ENCODE results near the gene BPIFA2. TPM values are rescaled to one million over a fixed set of nuclear protein-coding genes. Genes with fewer than 3 reads are reported as not detected.
"Not testable (repeated sequence)": the region's sequence is repeated elsewhere in the genome, so short reads cannot be mapped to it uniquely, and the experiment has no call there.

BPIFA2 gene
- total RNA-seq, 1 experiment from 2014 or later = not detected

DNA sequence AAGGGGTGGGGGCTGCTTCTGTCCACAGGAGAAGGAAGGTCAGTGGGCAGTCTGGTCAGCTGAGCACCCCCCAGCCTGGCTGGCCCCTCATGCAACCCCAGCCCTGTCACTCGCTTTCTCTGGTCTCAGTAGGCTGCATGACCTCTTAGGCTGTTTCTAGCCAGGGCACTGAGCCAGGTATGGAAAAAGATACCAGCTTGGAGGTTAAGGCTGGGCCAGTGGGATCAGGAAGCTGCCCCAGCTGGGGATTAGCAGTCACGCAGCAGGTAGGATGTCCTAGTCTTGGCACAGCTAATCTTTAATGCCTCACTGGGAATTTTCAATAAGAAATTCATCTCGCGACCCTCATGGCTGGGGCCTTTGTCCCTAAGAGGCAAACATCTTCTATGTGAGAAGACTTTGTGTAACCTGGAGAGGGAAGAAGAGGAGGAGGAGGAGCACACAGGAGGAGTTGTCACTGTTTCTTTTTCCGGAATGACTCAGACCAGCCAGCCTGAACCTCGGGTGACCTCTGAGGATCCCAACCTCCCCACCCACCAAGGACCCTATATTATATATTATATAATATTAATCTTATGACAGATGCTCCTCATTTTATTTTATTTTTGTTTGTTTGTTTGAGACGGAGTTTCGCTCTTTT, 2.4 kb upstream of the BPIFA2 start:
- H3K4me1 ChIP-seq (replicated peaks) = no peaks in the 10 kb centered on the region
- no peak overlapping the region for H3K4me3 ChIP-seq
- H3K27ac ChIP-seq = no peak overlapping the region
- no peak for DNase-seq (ENCODE audit: low read depth in 1 of 2, low spot score in 2 of 2)
- H3K36me3 ChIP-seq = no peaks in the 10 kb centered on the region
- H3K27me3 ChIP-seq (replicated peaks) = peaks cover 6% of the 10 kb centered on the region
- peaks cover 8% of the 10 kb centered on the region for H3K9me3 ChIP-seq (replicated peaks)

- Histone ChIP-seq H3K4me3 (no peak overlapping the region), H3K4me1 (replicated peaks) (no peaks in the 10 kb centered on the region), H3K9me3 (replicated peaks) (peaks cover 8% of the 10 kb centered on the region), H3K27me3 (replicated peaks) (peaks cover 3% of the 10 kb centered on the region; the same call in 1 of the 2 replicates), H3K27ac (no peak overlapping the region), H3K36me3 (no peaks in the 10 kb centered on the region)
- no peak for DNase-seq (ENCODE audit: low read depth in 1 of 2, low spot score in 2 of 2)
These were observed 1.3 kb upstream of the BPIFA2 start for GRCh38 chr20:33166533-33167113.

- Histone ChIP-seq H3K36me3 (no peaks in the 10 kb centered on the region), H3K27me3 (replicated peaks) (peaks cover 7% of the 10 kb centered on the region; the same call in 1 of the 2 replicates), H3K4me3 (no peak overlapping the region), H3K9me3 (replicated peaks) (peaks cover 8% of the 10 kb centered on the region), H3K4me1 (replicated peaks) (no peaks in the 10 kb centered on the region), H3K27ac (no peak overlapping the region)
- no peak for DNase-seq (ENCODE audit: low read depth in 1 of 2, low spot score in 2 of 2)
These were observed 1.3 kb downstream of the BPIFA2 start for GRCh38 chr20:33169176-33169794.

- no peaks in the 10 kb centered on the region for H3K4me1 ChIP-seq (replicated peaks)
- H3K4me3 ChIP-seq = no peak overlapping the region
- DNase-seq (ENCODE audit: low read depth in 1 of 2, low spot score in 2 of 2) = no peak
- no peak overlapping the region for H3K27ac ChIP-seq
- no peaks in the 10 kb centered on the region for H3K36me3 ChIP-seq
- H3K27me3 ChIP-seq (replicated peaks) = peaks cover 9% of the 10 kb centered on the region; the same call in 1 of the 2 replicates
- H3K9me3 ChIP-seq (replicated peaks) = peaks cover 8% of the 10 kb centered on the region
These were observed 4.8 kb downstream of the BPIFA2 start for GRCh38 chr20:33172781-33173180.

GRCh38 chr20:33175123-33175522, 7.2 kb downstream of the BPIFA2 start:
- peaks cover 9% of the 10 kb centered on the region; the same call in 1 of the 2 replicates for H3K27me3 ChIP-seq (replicated peaks)
- DNase-seq (ENCODE audit: low read depth in 1 of 2, low spot score in 2 of 2) = no peak
- H3K4me1 ChIP-seq (replicated peaks) = no peaks in the 10 kb centered on the region
- no peaks in the 10 kb centered on the region for H3K9me3 ChIP-seq (replicated peaks)
- H3K27ac ChIP-seq = no peak overlapping the region
- no peaks in the 10 kb centered on the region for H3K36me3 ChIP-seq
- no peak overlapping the region for H3K4me3 ChIP-seq

DNA sequence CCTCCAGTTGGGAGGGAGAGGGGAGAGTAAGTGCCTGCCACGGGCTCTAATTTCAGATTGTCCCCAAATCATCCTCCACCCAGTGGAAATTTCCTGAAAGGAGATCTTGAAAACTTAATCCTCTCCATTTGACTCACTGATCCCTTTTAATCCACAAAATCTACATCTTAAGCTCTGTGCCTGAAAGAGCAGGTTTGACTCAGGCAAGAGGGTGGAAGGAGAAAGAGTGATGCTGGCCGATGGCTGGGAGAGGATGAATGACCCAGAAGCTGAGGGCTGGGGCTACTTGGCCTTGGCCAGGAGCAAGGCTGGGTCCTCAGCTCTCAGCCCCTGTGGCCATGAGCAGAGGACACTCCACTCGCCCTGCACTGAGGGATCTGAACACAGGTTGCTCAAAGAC, 8.1 kb downstream of the BPIFA2 start:
- no peaks in the 10 kb centered on the region for H3K36me3 ChIP-seq
- peaks cover 9% of the 10 kb centered on the region; the same call in 1 of the 2 replicates for H3K27me3 ChIP-seq (replicated peaks)
- H3K4me1 ChIP-seq (replicated peaks) = no peaks in the 10 kb centered on the region
- DNase-seq (ENCODE audit: low read depth in 1 of 2, low spot score in 2 of 2) = no peak
- no peak overlapping the region for H3K4me3 ChIP-seq
- H3K9me3 ChIP-seq (replicated peaks) = no peaks in the 10 kb centered on the region
- H3K27ac ChIP-seq = no peak overlapping the region

- no peak overlapping the region for H3K4me3 ChIP-seq
- no peak overlapping the region for H3K27ac ChIP-seq
- DNase-seq (ENCODE audit: low read depth in 1 of 2, low spot score in 2 of 2) = no peak
- H3K27me3 ChIP-seq (replicated peaks) = peaks cover 7% of the 10 kb centered on the region
- no peaks in the 10 kb centered on the region for H3K4me1 ChIP-seq (replicated peaks)
- no peaks in the 10 kb centered on the region for H3K9me3 ChIP-seq (replicated peaks)
- no peaks in the 10 kb centered on the region for H3K36me3 ChIP-seq
These were observed 9.9 kb downstream of the BPIFA2 start for GRCh38 chr20:33177866-33178265.

DNA sequence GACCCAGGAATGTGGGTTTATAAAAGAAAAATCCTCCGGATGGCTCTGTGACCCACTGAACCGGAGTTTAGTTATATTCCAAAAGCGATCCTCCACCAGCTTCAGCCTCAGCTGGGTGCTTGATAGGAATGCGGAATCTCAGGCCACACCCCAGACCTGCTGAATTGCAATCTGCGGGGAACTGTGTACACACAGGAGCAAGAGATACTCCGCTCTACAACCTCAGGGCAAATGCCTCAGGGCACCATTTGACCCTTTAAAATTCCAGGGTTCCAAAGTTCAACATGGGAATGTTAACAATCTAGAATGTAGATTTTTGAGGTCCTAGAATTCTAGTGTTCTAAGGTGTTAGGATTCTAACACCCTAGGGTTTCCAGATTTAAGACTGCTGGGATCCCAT, 10.8 kb downstream of the BPIFA2 start:
- no peak for DNase-seq (ENCODE audit: low read depth in 1 of 2, low spot score in 2 of 2)
- H3K36me3 ChIP-seq = no peaks in the 10 kb centered on the region
- H3K27ac ChIP-seq = no peak overlapping the region
- H3K4me1 ChIP-seq (replicated peaks) = no peaks in the 10 kb centered on the region
- no peak overlapping the region for H3K4me3 ChIP-seq
- H3K27me3 ChIP-seq (replicated peaks) = peaks cover 6% of the 10 kb centered on the region; the same call in 1 of the 2 replicates
- H3K9me3 ChIP-seq (replicated peaks) = no peaks in the 10 kb centered on the region

DNA sequence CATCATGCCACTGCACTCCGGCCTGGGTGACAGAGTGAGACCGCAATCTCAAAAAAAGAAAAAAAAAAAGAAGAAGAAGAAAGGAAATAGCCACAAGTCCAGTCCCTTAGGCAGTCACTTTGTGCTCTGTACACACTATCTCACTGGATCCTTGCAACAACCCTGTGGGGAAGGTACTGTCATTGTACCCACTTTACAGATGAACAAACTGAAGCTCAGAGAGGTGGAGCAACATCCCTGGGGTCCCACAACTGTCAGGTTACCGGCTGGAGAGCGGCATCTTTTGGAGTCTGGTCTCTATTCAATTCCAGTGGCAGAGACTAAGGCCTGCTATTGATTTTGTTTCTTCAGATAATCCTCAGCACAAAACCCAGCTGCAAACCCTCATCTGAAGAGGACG, 12.2 kb downstream of the BPIFA2 start:
- Histone ChIP-seq H3K27me3 (replicated peaks) (peaks cover 10% of the 10 kb centered on the region; the same call in 1 of the 2 replicates), H3K27ac (no peak overlapping the region), H3K36me3 (no peaks in the 10 kb centered on the region), H3K9me3 (replicated peaks) (no peaks in the 10 kb centered on the region), H3K4me3 (no peak overlapping the region), H3K4me1 (replicated peaks) (no peaks in the 10 kb centered on the region)
- DNase-seq (ENCODE audit: low read depth in 1 of 2, low spot score in 2 of 2) = no peak

- H3K9me3 ChIP-seq (replicated peaks) = no peaks in the 10 kb centered on the region
- peaks cover 8% of the 10 kb centered on the region; the same call in 1 of the 2 replicates for H3K27me3 ChIP-seq (replicated peaks)
- no peak for DNase-seq (ENCODE audit: low read depth in 1 of 2, low spot score in 2 of 2)
- no peak overlapping the region for H3K27ac ChIP-seq
- no peaks in the 10 kb centered on the region for H3K4me1 ChIP-seq (replicated peaks)
- no peaks in the 10 kb centered on the region for H3K36me3 ChIP-seq
- H3K4me3 ChIP-seq = no peak overlapping the region
These were observed 13.6 kb downstream of the BPIFA2 start for GRCh38 chr20:33181482-33182093.

DNA sequence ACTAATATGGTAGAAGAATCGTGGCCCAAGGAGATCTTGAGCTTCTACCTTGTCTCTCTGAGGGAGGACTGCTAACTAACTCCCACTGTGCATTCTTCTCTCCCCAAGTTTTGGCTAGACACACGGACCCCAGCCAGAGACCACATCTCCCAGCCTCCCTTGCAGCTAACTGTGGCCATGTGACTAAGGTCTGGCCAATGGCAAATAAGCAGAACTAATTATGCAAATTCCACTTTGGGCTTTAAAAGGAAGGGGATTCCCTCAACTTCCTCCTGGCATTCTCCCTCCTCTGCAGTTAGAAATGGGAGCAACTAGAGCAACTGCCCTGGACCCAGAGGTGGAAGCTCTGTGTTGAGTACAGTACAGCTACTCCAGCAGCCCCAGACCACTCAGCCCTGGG, 15.4 kb downstream of the BPIFA2 start:
- Histone ChIP-seq H3K27ac (no peak overlapping the region), H3K9me3 (replicated peaks) (no peaks in the 10 kb centered on the region), H3K4me3 (no peak overlapping the region), H3K4me1 (replicated peaks) (no peaks in the 10 kb centered on the region), H3K36me3 (no peaks in the 10 kb centered on the region), H3K27me3 (replicated peaks) (peaks cover 13% of the 10 kb centered on the region; the same call in 1 of the 2 replicates)
- no peak for DNase-seq (ENCODE audit: low read depth in 1 of 2, low spot score in 2 of 2)

- not testable (repeated sequence) for H3K4me3 ChIP-seq; H3K9me3 ChIP-seq (replicated peaks); H3K4me1 ChIP-seq (replicated peaks); H3K27ac ChIP-seq; DNase-seq (ENCODE audit: low read depth in 1 of 2, low spot score in 2 of 2); H3K36me3 ChIP-seq
- peaks cover 18% of the 10 kb centered on the region; the same call in 1 of the 2 replicates for H3K27me3 ChIP-seq (replicated peaks)
These were observed 17.2 kb downstream of the BPIFA2 start for GRCh38 chr20:33185031-33185590.

DNA sequence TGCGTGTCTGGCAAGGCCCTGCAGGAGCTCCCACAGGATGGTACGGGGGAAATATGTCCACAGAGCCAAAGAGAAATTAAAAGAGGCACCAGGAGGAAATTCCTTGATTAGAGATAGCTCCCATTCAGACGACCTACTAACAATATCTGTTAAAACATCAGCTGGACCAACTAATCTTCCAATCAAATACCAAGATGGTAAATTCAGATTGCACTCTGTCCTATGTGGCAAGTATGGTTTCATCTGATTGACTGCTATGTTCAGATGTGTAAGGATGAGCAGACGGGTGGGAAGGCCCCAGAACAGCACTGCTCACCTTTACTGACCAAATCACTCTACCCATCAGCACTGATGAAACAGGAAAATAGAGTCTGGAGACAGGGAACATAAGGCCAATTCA, 19.5 kb downstream of the BPIFA2 start:
- H3K27me3 ChIP-seq (replicated peaks) = peaks cover 28% of the 10 kb centered on the region
- DNase-seq (ENCODE audit: low read depth in 1 of 2, low spot score in 2 of 2) = no peak
- no peak overlapping the region for H3K27ac ChIP-seq
- no peaks in the 10 kb centered on the region for H3K4me1 ChIP-seq (replicated peaks)
- H3K9me3 ChIP-seq (replicated peaks) = no peaks in the 10 kb centered on the region
- H3K36me3 ChIP-seq = no peaks in the 10 kb centered on the region
- H3K4me3 ChIP-seq = no peak overlapping the region

GRCh38 chr20:33188421-33188820, 20.5 kb downstream of the BPIFA2 start:
- DNase-seq (ENCODE audit: low read depth in 1 of 2, low spot score in 2 of 2) = no peak
- H3K9me3 ChIP-seq (replicated peaks) = no peaks in the 10 kb centered on the region
- H3K4me1 ChIP-seq (replicated peaks) = no peaks in the 10 kb centered on the region
- peaks cover 28% of the 10 kb centered on the region for H3K27me3 ChIP-seq (replicated peaks)
- H3K27ac ChIP-seq = no peak overlapping the region
- no peaks in the 10 kb centered on the region for H3K36me3 ChIP-seq
- no peak overlapping the region for H3K4me3 ChIP-seq
